Stimulated activated CD8-positive, alpha-beta memory T cell treated with anti-CD3 and anti-CD28 coated beads, Interleukin-2, amount 100 ng/mL, for 48 hours (primary cell): ENCODE results near the gene GPANK1.

Experiments
- DNase-seq, 2 donors: peaks; one replicate each; pipeline ENCODE4 v3.0.0-alpha.2; 2020; ENCODE audit warnings: low read depth in 2 of 2

The GPANK1 gene

GRCh38 chr6:31662124-31662723, 2.6 kb downstream of the GPANK1 start:
- DNase-seq, result no peak

GRCh38 chr6:31661262-31662123, 3.3 kb downstream of the GPANK1 start:
- DNase-seq, result no peak

DNA sequence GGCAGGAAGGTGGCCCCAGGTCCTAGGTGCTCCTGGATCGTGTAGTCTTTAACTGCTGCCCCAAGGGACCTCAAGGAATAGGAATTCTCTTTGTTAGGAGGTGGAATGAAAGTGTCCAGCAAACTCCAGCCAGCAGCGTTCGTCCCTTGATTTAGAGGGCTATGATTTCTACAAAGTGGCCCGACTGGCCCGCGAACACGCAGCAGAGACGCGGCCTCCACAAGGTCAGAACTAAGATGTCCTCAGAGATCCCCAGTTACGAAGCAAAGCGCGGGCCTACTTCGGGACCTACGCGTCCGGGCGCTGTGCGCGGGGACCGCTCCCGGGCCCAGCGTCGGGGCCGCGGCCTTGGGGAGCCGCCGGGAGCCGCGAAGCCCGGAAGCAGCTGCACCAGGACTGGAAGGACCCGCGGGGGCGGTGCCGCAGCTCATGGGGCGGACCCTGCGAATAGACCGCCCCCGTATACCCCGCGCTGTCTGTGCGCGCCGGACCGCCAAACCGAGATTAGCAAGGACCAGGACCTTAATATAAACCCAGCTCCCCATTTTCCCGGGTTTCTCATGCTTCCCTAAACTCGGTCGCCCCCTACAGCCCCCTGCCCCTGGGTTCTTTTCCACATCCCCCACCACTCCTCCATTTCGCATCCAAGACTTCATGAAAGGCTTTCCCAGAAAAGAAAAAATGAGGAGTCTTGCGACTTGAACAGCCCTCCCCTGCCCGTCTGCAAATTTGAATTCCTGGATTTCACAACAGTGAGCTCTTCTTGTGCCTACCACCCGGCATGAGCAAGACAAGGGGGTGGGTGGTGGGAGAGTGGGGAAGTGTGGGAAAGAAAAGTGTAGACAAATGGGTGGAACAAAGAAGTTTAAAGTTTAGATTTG, 4.2 kb downstream of the GPANK1 start, which contains the start of gene C6orf47:
Gene C6orf47 (minus strand): TSS at position 398 of the 881 bp plus-strand sequence. CDS start 831 bp downstream, outside the sequence.
- DNase-seq, result peak; percentile 75 to 81

GRCh38 chr6:31659649-31660380, 5.0 kb downstream of the GPANK1 start:
- peak in 1 of 2 donors; percentile 23 for DNase-seq

DNA sequence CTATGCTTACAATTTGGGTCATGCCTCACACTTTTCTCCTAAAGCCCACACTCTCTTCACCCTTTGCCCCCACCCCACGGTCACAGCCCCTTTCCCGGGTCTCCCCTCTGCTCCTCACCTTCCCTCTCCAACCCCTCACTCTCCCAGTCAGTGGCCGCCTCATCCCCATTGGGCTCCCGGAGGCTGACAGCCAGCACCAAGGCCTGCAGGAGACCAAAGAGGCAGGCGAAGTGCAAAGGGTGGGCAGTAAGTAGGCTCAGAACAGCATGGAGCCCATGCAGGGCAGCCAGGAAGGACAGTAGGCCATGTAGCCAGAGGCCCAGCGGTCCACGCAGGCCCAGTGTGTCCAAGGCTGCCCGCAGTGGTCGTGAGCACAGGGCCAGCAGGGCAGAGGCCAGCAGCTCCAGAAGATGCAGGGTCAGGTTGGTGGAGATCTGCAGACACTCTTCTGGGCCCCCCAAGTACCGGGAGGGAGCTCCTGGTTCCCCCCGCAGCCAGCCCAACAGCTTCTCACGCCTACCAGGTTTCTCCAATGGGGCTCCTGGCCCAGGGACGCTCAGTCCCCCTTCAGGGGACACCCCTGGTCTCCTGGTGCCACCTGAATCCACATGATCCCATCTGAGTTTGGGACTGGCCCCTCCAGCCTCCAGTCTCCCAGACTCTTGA, 5.7 kb downstream of the GPANK1 start:
- DNase-seq, result no peak

DNA sequence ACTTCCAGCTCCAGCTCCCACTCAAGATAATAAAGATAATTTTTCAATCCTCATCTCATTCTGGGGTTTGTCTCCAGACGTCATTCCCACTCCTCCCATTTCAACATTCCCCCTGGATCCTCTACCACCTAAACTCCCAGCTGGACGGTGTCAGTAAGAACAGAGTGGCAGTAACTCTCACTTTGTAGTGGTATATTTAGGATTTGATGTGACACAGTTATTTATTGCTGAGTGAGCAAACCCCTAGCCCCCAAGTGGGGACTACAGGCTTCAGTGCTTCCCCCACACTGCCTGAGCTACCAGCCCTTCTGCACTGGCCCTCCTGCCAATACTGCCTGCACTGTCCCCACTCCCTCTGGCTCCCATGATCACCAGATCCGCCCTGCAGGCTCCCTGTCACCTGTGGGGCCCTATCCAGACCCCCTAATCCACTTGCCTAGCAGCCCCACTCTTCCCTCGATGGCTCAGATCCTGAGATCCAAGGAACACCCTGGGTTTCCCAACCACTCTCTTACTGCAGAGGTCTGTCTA, 6.6 kb downstream of the GPANK1 start:
- no peak for DNase-seq

GRCh38 chr6:31657406-31658157, 7.2 kb downstream of the GPANK1 start:
- DNase-seq, result no peak

DNA sequence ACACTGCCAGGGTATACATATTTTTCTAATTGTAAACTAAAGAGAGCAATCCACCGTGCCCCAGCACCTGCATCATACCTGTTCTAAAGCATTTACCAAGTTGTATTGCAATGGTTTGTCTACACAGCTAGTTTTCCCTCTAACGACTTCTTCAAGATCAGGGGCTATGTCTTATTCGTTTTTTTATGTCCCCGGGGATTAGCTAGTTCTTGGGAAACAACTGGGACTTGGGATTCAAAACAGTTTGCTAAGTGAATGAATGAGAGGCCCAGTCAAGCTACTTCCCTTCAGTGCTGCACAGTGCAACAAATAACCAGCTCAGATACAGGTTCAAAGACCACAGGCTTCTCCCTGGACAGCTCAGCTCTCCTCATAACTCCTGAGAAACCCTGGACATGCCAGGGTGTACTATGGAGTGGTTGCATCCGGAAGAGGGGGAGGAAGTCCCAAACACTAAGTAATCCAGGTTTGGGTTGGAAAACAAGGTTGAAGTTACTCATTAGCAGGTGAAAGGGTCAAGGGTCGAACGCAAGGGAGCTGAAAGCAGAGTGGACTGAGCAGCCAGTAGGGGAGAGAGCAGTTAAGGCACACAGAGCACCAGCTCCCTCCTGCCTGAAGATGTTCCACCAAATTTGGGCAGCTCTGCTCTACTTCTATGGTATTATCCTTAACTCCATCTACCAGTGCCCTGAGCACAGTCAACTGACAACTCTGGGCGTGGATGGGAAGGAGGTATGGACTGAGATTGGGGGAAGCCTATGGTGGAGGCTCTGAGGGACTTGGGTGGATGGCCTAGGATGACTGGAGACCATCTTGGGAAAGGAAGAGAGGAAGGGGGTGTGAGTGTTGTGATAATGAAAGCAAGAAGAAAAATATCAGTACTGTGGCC, 9.2 kb downstream of the GPANK1 start, which contains the start of gene APOM:
Gene APOM (plus strand): TSS at position 546 of the 889 bp plus-strand sequence. CDS start 73 bp downstream, at position 619.
- no peak for DNase-seq

DNA sequence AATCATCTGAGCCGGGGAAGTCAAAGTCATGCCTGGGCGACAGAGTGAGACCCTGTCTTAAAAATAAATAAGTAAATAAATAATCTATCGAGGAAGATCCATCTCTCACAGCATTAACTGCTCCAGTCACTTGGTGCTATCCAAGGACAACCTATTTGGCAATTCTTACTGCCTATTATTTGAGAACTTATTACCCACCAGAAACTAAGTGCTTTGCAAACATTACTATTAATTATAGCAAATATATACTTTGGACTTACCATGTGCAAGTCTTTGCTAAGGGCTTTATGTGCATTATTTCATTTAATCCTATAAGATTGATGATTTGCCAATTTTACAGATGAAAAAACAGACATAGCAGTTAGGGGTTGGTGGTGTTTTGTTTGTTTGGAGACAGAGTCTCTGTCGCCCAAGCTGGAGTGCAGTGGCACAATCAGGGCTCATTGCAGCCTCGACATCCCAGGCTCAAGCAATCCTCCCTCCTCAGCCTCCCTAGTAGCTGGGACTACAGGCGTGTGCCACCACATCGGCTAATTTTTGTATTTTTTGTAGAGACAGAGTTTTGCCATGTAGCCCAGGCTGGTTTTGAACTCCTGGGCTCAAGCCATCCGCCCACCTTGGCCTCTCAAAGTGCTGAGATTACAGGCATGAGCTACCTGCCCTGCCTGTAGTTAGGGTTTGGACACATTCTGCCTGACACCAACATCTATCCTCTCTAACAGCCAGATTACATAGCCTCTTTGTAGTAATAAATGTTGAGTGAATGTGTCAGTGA, 10.0 kb downstream of the GPANK1 start:
- no peak for DNase-seq

- peak; percentile 76 to 82 for DNase-seq
Measured at GRCh38 chr6:31652925-31653724, 11.7 kb downstream of the GPANK1 start.

GRCh38 chr6:31651602-31652191, 13.1 kb downstream of the GPANK1 start:
- no peak for DNase-seq

DNA sequence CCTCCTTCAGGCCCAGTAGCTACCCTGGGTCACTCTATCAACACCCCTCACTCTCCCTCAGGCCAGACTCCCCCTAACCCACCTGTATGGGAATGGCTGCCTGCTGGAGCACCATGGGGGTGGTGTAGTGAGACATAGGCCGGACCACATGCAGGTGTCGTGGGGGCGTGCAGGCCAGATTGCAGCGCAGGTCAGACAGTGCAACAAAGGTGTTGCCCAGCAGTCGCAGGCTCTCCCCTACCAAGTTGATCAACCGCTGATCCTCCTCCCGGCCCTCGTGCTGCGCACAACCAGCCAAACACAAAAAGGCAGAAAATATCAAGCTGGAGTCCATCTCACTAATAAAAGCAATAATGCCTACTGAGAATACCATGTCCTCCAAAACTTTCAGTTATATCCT, 19.5 kb downstream of the GPANK1 start:
- no peak for DNase-seq

DNA sequence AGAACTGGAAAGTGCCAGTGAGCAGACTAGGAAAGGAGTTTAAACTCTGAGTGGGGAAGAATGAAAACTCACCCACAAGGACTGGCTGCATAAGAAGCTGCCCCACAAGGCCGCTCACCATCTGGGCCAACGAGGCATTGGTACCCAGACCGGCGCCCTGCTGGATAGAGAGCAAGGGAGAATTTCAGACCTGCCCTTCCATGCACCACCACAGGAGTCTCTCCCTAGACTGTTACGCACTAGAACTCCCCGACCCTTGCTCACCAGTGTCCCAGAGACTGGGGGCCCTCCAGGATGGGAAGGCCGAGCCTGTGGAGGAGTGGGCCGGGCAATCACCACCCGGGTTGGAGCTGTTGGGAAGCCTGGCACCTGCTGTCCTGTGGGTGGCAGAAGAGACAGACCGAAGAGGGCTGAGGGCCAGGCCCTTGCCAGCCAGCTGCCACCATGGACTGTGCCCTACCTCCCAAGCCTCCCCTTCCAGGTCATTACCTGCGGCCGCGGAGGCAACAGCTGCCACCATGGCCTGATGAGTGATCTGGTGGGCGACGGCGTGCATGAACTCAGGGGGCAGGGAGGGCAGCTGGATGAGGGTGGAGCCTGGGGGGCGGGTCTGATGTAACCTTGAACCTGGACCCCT, 20.9 kb downstream of the GPANK1 start:
- DNase-seq, result no peak

- DNase-seq, result no peak
Measured at GRCh38 chr6:31642798-31643570, 21.8 kb downstream of the GPANK1 start.

- no peak for DNase-seq
Measured at GRCh38 chr6:31641370-31641769, 23.4 kb downstream of the GPANK1 start.
